ENCODE results near the gene TTYH2. TPM values are rescaled to one million over a fixed set of nuclear protein-coding genes. Genes with fewer than 3 reads are reported as not detected.

Gene TTYH2
- polyA plus RNA-seq, 1 of the 3 experiments (the other 2 are of a cell fraction) = 16.1 TPM

DNA sequence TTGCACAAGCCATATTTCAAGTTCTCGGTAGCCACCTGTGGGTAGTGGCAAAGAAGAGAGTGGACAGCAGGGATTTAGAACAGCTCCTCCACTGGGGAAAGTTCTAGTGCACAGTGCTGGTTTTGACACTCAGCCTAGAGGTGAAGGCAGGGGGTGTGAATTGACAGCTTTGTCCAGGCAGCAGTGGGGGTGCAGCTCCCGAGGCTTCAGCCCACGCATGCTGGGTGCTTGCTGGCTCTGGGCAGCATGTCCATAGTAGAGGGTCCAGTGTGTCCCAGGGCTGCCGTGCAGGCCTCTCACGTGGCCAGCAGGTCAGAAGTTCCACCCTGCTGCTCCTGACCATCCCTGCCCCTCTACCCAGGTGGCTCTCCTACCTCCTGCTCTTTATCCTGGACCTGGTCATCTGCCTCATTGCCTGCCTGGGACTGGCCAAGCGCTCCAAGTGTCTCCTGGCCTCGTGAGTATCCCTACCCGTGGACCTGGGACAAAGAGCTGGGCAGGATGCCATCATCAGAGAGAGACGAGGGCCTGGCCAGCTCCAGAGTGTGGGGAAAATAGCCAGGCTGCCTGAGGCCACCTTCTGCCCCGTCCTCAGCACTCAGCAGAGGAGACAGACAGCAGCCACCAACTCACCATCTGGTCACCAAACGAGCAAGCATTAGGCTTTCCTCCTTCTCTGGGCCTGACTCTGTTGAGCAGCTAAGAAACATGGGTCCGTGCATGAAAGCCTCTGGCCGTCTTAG is 29.8 kb downstream of the TTYH2 start:
- Histone ChIP-seq H3K9me3 (no peaks in the 10 kb centered on the region), H3K4me1 (ENCODE audit: control insufficient read depth in 1 of 2, insufficient read depth in 2 of 2, low read depth in 1 of 2, low read length in 1 of 2) (peaks cover 0 to 36% of the 10 kb centered on the region in 2 experiments; a peak in 1 of 4 replicates), H3K36me3 (replicated peaks in 1 of 2; ENCODE audit: control insufficient read depth in 1 of 2, insufficient read depth in 2 of 2, low read length in 1 of 2) (no peaks in the 10 kb centered on the region), H3K4me2 (no peak overlapping the region), H3K9me2 (no peaks in the 10 kb centered on the region), H2AFZ (ENCODE audit: low read depth) (no peak overlapping the region), H3K9ac (no peak overlapping the region), H4K20me1 (ENCODE audit: insufficient read depth) (no peaks in the 10 kb centered on the region), H3K27me3 (ENCODE audit: insufficient read depth) (no peaks in the 10 kb centered on the region), H3K79me2 (ENCODE audit: insufficient read depth) (no peaks in the 10 kb centered on the region), H3K27ac (ENCODE audit: low read depth in 2 of 2, low read length in 1 of 2) (peak overlapping the region in 1 of 2 experiments; percentile 90; a peak in 2 of 4 replicates), H3F3A (replicated peaks; ENCODE audit: insufficient read depth) (no peaks in the 10 kb centered on the region), H3K4me3 (ENCODE audit: low read depth in 2 of 2, low read length in 1 of 2) (no peak overlapping the region)
- ChIA-PET CTCF (interaction anchor here (0.8 to 3.7 kb wide), 16 partner anchors 10 to 214 kb away, joined by 3 to 17 read pairs (median 3); no protein-coding TSS in a partner anchor), POLR2A (interaction anchor here (0.8 to 2.0 kb wide), 5 partner anchors 9 to 39 kb away, joined by 3 to 6 read pairs (median 3); partner anchors contain the start of gene TTYH2)
- 68% methylated on average over 11 of the region's 13 CpGs for WGBS (ENCODE audit: low lambda C conversion rate)
- peak; percentile 85 for DNase-seq
- no peak for TF ChIP-seq GATA2 (CRISPR knock-in tag; IDR thresholded peaks at IDR 0.05)
- TF ChIP-seq ELF1 (IDR thresholded peaks at IDR 0.05) = no peak
- no peak for TF ChIP-seq JUND (IDR thresholded peaks at IDR 0.05)
- TF ChIP-seq TEAD4 (IDR thresholded peaks at IDR 0.05; ENCODE audit: borderline replicate concordance, insufficient read depth) = no peak
- TF ChIP-seq, protein P1, sequence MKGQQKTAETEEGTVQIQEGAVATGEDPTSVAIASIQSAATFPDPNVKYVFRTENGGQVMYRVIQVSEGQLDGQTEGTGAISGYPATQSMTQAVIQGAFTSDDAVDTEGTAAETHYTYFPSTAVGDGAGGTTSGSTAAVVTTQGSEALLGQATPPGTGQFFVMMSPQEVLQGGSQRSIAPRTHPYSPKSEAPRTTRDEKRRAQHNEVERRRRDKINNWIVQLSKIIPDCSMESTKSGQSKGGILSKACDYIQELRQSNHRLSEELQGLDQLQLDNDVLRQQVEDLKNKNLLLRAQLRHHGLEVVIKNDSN (IDR thresholded peaks at IDR 0.05; ENCODE audit: borderline replicate concordance, low read depth) = no peak
- no peak for TF ChIP-seq RFX5 (IDR thresholded peaks at IDR 0.05; ENCODE audit: low read length)
- no peak for TF ChIP-seq NRF1 (IDR thresholded peaks at IDR 0.05; ENCODE audit: low read depth, low read length)
- no peak for TF ChIP-seq NFIC (IDR thresholded peaks at IDR 0.05; ENCODE audit: borderline replicate concordance)
- no peak for TF ChIP-seq SIN3A (IDR thresholded peaks at IDR 0.05; ENCODE audit: borderline replicate concordance, low read depth, low read length)
- no peak for TF ChIP-seq CTCF (IDR thresholded peaks at IDR 0.05)
- TF ChIP-seq, protein P2, sequence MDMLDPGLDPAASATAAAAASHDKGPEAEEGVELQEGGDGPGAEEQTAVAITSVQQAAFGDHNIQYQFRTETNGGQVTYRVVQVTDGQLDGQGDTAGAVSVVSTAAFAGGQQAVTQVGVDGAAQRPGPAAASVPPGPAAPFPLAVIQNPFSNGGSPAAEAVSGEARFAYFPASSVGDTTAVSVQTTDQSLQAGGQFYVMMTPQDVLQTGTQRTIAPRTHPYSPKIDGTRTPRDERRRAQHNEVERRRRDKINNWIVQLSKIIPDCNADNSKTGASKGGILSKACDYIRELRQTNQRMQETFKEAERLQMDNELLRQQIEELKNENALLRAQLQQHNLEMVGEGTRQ (IDR thresholded peaks at IDR 0.05; ENCODE audit: borderline replicate concordance, low read depth, low read length) = no peak
- no peak for TF ChIP-seq TCF12 (IDR thresholded peaks at IDR 0.05)
- TF ChIP-seq TAF1 (IDR thresholded peaks at IDR 0.05; ENCODE audit: borderline replicate concordance, low read depth, low read length) = no peak
- peak; percentile 66; the same call in 1 of the 2 replicates for TF ChIP-seq RCOR1 (IDR thresholded peaks at IDR 0.05; ENCODE audit: low read length)
- TF ChIP-seq RXRA (IDR thresholded peaks at IDR 0.05; ENCODE audit: borderline replicate concordance, low read depth) = no peak
- peak in 1 of 2 experiments; percentile 39; a peak in 1 of 4 replicates for TF ChIP-seq EP300 (IDR thresholded peaks at IDR 0.05; ENCODE audit: borderline replicate concordance in 1 of 2, low read depth in 1 of 2, low read length in 1 of 2)
- TF ChIP-seq, protein P3, sequence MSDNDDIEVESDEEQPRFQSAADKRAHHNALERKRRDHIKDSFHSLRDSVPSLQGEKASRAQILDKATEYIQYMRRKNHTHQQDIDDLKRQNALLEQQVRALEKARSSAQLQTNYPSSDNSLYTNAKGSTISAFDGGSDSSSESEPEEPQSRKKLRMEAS (IDR thresholded peaks at IDR 0.05; ENCODE audit: low read depth) = no peak
- TF ChIP-seq YY1 (IDR thresholded peaks at IDR 0.05; ENCODE audit: low read depth) = no peak
- TF ChIP-seq FOXM1 (IDR thresholded peaks at IDR 0.05; ENCODE audit: low read depth) = no peak
- TF ChIP-seq, protein P4, sequence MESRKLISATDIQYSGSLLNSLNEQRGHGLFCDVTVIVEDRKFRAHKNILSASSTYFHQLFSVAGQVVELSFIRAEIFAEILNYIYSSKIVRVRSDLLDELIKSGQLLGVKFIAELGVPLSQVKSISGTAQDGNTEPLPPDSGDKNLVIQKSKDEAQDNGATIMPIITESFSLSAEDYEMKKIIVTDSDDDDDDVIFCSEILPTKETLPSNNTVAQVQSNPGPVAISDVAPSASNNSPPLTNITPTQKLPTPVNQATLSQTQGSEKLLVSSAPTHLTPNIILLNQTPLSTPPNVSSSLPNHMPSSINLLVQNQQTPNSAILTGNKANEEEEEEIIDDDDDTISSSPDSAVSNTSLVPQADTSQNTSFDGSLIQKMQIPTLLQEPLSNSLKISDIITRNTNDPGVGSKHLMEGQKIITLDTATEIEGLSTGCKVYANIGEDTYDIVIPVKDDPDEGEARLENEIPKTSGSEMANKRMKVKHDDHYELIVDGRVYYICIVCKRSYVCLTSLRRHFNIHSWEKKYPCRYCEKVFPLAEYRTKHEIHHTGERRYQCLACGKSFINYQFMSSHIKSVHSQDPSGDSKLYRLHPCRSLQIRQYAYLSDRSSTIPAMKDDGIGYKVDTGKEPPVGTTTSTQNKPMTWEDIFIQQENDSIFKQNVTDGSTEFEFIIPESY (IDR thresholded peaks at IDR 0.05; ENCODE audit: borderline replicate concordance, low read depth) = no peak
- TF ChIP-seq CHD2 (IDR thresholded peaks at IDR 0.05; ENCODE audit: low read length, partially characterized antibody) = peak; percentile 47
- no peak for TF ChIP-seq FOXJ3 (CRISPR knock-in tag; IDR thresholded peaks at IDR 0.05)
- TF ChIP-seq RAD21 (IDR thresholded peaks at IDR 0.05; ENCODE audit: low read length) = peak; percentile 10; the same call in 1 of the 2 replicates
- no peak for TF ChIP-seq SMC3 (IDR thresholded peaks at IDR 0.05; ENCODE audit: low read depth, low read length)
- no peak for TF ChIP-seq GABPA (IDR thresholded peaks at IDR 0.05; ENCODE audit: low read depth)

All from SK-N-SH (cell line).